TTC549 (cell line): ENCODE measurements around the gene CNPPD1.

Experiments
- FAIRE-seq: peaks from 2 replicates; lab custom pipeline; 2012; peaks lifted over from hg19 to GRCh38; lab: Jason Lieb, UNC

CNPPD1 gene

DNA sequence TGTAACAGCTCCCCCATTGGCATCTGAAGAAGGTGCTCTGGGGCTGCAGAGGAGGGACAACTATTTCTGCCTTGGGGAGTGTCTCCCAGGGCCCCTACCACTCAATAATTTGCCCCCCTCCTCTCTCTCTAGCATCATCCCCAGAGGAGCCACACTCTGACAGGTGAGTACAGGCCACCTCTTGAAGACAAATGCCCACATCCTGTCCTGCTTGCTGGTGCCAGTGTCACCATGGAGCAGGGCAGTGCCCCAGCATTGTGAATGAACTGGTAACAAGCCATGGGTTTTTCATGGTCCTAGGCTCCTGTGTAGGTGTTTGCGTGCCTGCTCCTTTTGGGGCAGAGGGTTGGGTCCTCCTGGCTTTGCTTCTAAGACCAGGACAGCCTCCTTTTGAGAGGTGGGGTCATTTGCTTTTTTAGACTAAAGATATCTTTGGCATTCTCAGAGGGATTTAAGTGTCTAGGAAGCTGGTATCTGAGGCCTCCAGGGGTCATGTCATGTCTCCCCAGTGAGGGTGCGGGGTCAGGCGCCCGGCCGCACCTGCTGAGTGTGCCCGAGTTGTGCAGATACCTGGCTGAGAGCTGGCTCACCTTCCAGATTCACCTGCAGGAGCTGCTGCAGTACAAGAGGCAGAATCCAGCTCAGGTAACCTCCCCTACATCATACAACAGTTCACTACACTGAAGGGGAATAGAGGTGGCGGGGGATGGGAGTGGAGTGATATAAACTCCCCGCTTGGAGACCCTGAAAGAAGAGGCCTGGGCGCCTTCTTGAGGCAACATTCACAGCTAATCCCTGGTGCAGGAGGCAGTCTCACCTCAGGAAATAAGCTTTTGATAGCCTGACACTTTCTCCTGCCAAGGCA is 3.1 kb upstream of the CNPPD1 start:
- no peak for FAIRE-seq

DNA sequence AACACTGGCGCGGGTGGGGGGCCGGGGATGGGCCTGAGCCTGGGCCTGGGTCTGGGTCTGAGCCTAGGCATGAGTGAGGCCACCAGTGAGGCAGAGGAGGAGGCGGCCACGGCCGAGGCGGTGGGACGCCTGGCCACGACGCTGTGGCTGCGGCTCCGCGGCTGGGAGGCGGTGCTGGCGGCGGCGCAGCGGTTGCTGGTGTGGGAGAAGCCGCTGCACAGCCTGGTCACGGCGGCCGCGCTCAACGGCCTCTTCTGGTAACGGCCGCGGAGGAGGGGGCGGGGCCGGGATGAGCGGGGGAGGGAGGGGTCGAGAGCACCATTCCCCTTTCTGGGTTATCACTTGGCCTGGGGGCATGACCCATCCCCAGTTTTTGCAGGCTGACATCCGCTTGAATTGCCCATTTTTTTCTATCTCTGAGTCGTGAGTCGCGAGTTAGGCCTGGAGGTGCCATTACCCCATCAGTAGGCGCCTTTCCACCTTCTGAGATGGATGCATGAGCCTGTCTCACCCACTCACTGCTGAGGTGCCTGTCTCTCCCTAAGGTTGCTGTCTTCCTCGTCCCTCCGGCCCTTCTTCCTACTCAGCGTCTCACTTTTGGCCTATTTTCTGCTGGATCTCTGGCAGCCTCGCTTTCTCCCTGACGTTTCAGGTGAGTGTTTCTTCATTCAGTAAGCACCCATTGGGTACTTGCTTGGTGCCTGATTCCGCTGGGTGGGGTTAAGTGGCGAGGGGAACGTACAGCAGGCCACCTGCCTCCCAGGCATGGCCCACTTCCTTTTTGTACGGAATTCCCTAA is 1.9 kb upstream of the CNPPD1 start:
- FAIRE-seq: no peak

DNA sequence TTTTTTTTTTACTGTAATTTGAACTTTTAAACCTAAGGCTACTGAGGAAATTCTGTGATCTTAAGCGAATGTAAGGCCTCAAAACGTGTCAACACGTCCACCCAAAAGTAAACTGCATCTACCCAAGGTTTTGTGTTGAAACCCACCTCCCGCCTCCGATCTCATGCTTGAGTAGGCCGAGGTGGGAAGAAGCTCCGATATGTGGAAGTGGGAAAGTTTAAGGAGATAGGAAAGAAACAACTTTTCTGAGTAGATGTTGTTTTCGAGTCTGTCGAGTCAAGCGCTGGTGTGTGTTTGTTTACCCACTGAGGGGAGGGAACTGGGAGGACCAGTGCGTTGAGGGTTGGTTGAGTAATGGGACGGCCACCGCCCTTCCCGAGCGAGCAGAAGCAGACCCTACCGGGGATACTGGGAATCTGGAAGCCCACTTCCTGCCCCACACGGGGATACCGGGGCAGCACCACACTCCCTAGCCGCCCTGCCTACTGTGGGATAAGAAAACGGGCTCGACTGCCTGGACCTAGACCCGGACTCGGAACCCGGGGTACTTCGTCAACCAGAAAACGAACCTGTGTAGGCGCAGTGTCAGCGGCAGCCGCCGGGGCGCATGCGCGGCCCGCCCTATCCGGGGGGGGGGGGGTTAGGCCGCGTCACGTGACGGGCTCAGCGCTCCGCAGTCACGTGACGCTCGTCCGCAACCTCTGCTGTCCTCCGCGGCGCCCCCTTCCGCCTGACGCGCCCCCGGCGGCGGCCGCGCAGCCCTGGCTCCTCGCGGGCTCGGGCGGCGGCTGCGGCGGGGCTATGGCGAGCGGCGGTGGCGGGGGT is 1.0 kb upstream of the CNPPD1 start, which contains the start of gene RETREG2:
Gene RETREG2 (plus strand): TSS at position 724 of the 825 bp plus-strand sequence. CDS start 78 bp downstream, at position 802.
- no peak for FAIRE-seq

DNA sequence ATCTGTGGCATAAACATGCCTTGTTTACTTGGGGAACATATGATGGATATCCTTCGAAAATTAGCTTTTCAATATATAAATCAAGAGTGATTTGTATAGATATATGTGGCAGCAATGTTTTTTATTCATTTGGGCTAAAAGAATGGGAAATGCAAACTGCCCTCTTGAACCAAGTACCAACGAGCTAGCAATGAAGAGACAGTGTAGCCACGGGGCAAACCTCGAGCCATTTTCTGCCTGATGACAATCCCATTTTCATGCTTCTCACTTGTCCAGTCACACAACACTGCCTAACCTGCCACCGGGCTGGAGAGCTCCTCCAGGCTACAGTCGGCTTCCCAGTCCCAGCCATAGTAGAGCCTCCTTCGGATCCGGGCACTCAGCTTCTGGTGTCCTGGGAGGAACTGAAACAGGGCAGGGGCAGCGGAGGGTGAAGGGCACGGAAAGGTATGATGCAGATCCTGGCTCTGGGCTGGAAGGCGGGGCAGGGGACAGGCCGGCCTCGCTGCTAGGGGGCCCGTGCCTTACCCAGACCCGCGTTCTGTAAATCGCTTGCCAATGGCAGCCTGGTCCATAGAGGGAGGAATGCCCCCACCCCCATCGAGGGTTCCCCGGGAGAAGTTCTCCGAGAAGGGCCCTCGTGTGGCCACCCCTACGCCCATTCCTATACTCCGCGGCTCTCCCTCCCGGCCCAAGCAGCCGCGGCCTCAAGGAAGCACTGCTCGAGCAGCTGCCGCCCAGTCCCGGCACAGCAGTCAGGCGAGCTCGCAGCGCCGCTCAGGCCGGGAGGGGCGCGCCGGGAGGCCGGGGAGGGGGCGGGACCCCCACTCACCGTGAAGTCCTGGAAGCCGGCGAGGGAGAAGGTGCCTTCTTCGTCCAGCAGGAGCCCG is 552 bp downstream of the CNPPD1 start:
- no peak for FAIRE-seq

DNA sequence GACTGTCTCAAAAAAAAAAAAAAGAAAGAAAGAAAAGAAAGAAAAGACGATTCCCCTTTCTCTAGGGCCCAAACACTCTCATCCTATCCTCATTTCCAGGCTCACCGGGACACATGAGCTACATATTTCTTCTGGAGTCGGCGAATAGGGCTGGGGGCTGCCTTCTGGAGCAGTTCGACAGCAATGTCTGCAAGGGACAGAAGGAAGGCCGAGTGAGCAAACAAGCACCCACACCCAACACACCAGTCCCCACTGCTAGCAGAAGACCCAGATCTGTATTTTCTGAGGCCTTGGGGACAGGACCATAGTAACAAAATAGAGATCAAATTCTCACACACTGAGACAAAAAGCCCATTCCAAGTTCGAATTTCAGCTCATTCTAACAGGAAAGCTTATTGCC is 1.2 kb downstream of the CNPPD1 start:
- FAIRE-seq: no peak

DNA sequence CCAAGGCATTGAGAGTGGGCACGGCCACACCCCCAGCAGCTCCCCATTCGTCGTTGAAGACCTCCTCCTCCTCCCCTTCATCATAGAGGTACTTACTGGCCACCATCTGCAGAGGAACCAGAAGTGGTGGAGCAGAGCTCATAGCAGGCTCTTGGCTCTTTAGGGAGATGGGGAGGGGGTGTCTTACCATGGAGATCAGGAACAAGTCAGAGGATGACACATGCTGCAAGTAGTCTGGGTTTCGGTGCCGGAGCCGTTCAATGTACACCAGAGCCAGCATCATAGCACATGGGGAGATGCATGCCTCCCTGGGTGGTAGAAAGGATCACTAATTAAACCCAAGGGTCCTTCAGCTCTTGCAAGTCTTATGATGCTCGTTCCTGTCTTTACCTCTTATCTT is 1.9 kb downstream of the CNPPD1 start:
- no peak for FAIRE-seq

DNA sequence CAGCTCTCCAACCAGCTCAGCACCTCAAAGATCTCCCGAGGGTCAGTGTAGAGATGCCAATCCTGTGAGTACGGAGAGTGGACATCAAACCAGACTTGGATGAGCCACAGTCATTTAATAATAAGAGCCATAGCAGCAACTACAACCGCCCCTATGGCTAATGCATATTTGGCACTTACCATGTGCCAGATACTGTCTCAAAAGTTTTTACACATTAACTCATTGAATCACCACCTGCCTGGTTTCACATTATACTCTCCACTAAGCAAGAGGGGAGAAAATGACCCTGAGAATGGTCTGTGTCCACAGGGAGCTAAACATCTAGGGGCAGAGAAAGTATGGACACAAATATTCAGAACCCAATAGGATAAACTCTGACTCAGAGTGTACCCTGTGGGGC is 2.6 kb downstream of the CNPPD1 start:
- FAIRE-seq: no peak

DNA sequence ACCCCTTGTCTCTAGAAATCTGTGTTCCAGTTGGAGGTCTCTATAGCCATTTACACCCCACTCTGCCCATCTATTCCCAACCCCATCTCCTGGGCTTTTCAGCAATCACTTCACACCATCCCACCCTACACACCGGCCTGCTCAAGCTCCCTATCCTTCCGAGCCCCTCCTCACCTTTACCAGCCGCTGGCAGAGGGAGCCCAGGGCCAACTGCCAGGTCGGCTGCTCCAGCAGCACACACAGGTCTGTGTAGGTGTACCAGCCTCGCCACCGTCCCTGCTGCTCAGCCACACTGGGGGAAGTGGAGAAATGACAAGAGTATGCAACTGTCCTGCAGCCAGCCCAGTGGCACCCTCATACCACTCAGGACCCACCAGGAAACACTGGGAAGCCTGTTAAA is 3.5 kb downstream of the CNPPD1 start:
- no peak for FAIRE-seq

DNA sequence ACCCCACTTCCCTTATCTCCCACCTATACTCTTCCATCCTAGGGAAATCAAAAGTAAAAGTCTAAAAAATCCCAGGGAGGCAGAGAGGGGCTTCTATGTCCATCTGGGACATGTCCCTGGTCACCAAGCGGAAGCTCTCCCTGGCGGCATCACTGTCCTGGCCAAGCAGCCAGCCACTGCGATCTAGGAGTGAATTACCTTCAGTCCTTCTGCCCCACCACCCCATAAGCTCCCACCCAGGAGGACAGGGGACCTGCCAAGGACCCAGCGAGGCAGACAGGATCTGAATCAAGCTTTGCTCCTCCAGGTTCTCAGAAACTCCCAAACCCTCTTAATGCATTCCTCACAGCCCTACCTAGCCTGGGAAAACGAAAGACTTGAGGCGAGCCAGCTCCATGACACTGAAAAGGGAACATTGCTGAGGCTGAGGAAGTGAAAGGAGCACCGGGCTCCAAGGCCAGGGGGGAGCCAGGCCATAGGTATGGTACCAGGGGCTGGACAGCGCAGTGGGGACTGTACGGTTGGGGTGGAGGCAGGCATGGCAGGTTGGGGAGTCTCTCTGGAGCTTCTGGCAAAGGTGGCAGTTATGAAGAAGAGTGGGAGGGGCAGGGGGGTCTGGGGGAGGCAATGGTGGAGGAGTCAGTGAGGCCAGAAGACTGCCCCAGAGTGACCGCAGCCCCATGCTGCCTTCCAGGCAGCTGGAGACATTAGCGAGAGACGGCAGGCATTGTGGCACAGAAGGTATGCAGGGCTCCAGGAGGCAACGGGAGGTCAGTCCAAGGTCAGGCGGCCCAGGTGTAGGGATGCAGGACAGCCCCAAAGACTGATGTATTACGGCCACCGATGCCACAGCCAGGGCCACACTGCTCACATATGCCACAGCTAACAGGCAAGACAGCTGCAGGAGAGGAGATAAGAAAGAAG is 4.2 kb downstream of the CNPPD1 start:
- no peak for FAIRE-seq

DNA sequence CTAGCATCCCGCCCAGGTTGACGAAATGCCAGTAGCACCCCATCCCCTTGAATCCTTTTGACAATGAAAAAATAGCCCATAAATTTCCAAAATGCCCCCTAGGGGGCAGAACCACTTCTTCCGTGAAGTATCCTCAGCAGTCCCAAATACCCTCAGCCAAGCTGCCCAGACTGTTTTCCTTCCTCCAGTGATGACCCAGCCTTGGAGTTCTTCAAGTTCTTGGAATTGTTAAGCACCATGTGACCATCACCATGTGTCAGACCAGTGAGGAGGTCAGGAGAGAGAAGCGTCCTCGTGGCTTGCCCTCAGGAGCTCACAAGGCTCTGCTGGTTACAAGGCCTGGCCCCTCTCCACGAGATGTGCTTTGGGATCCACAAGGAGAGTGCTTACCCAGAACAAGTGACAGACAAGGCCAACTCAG is 5.5 kb downstream of the CNPPD1 start:
- FAIRE-seq: peak; percentile 68

DNA sequence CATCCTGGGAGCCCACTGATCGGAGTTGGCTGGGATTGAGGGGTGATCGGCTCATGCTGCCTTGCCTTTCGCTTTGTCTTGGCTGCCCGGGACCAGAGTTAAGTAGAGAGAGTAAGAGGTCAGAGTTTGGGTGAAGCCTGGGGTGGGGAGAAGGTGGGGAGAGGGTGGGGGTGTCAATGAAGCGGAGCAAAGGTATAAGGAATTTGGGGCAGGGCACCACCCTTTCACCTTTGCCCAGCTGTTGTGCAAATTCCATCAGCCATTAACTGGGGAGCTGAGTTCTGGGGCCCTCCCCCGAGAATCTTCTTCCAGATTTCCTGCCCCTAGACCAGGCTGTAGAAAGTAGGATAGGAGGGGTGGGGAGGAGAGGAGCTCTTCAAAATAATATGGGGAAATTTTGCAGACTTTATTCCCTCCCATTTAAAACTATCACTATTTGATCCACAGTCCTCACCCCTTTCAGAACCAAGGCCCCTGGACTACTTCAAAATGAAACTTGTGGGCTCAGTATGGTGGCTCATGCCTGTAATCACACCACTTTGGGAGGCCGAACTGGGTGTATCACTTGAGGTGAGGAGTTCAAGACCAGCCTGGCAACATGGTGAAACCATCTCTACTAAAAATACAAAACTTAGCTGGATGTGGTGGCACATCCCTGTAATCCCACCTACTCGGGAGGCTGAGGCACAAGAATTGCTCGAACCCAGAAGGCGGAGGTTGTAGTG is 6.6 kb downstream of the CNPPD1 start, which contains the start of gene SLC23A3:
Gene SLC23A3 (minus strand): TSS at position 100 of the 725 bp plus-strand sequence. CDS start 45 bp downstream, at position 55.
- no peak for FAIRE-seq

DNA sequence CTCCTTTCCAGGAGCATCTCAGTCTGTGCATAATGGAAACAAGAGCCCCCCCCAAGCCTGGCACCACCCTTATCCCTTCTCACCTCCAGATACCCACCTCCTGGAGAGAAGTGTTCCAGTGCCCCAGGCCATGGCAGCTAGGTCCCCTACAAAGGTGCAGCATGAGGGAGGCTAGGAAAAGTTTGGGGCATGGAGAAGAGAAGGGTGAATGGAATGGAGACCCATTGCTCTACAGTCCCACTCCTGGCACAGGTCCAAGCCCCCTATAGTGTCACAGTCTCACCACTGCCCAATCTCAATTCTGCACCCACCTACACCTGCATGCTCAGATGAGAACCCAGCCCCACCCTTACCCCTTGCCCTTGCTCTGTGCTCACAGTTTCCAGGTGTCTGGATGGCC is 7.8 kb downstream of the CNPPD1 start:
- FAIRE-seq: no peak

DNA sequence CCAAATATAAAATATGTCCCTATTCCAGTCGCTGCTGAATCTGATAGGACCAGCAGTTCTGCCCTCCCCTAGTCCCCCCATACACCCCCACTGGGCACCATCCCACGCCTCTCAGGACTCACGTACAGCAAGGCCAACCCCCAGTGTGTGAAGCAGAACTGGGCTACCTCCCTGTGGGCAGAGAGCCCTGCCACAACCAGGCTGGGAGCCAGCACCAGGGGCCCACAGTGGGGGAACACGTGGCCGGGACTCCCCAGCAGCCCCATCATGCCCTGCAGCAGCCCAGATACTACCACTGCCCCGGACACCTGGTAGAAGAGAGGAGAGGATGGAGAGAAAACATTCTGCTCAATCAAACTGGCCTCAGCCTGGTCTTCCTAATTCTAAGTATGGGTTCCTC is 8.2 kb downstream of the CNPPD1 start:
- FAIRE-seq: no peak

DNA sequence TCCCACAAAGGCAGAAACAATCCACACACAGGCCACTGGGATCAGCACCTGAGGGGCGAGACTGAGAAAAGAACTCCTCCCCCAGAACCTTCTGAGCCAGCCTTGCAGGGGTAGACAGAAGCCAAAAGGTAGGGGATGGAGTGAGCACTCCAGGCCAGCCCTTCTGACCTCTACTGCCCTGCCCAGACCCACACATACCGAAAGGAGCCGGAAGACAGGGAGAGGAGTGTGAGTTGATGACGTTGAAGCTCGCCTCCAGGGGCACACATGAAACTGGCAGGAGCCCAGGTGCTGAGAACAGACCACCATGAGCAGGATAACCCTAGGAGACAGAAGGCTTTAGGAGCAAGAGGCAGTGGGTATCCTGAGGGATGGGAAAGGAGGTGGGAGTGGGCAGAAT is 8.7 kb downstream of the CNPPD1 start:
- no peak for FAIRE-seq

DNA sequence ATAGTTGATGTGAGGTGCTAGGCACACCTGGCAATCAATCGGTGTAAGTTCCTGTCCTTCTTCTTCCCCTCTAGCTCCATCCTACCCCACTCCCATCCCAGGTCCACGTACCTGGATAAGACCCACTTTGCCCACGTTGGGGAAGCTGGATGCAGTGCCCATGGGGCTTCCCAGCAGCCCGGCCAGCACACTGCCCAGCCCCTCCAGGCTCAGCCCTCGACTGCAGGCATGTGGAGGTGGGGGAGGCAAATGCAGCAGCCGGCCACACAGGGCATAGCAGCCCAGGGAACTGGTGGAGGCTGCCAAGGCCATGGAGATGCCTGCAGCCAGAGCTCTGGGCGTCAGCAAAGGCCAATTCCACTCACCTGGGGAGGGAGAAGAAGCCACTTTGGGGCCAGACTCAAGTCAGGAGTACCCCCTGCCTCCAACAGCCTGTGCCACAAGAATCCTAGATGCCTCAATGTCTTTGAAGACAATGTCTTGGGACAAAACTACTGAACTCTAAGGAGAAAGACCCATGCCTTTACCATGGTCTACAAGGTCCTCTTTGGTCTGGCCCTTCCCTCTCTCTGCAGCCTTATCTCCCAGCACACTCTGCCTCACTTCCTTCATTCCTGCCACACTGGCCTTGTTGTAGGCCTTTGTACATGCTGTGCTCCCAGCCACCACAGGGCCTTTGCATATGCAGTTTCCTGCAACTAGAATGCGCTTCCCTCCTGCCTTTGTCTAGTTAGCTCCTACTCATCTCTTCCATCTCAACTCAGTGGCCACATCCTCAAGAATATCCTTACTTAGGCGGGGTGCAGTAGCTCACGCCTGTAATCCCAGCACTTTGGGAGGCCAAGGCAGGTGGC is 11.4 kb downstream of the CNPPD1 start:
- no peak for FAIRE-seq

DNA sequence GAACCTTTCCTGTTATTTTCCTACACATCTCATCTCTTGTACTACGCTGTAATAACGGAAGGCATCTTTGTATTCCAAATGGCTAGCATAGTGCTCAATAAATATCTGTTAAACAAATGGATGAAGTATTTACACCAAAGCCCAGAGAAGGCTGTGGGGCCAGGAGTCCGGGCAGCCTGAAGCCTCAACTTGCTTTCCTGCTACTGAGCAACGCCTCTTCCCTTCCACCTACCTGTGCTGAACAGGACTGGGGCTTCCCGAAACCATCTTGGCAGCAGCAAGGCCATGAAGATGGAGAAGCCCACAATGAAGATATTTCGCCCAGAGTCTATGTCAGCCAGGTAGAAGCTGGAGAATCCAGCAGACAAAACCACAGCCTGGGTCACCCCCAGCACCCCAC is 13.6 kb downstream of the CNPPD1 start:
- FAIRE-seq: no peak

DNA sequence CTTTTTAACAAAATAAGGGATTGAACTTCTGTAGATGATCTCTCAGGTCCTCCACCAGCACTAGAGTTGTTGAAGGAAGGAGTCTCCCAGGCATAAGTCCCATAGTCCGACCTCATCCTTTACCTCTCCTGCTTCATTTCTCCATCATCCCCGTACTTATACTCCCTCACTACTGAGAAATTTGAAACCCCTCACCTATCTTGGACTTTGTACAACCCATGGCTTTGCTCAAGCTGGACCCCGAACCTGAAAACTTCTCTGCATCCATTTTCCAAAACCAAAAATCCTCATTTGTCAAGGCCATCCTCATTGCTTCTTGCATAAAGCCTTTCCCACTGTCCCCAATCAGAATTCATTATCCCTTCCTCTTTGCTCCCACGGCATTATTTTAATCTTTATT is 15.6 kb downstream of the CNPPD1 start:
- no peak for FAIRE-seq

DNA sequence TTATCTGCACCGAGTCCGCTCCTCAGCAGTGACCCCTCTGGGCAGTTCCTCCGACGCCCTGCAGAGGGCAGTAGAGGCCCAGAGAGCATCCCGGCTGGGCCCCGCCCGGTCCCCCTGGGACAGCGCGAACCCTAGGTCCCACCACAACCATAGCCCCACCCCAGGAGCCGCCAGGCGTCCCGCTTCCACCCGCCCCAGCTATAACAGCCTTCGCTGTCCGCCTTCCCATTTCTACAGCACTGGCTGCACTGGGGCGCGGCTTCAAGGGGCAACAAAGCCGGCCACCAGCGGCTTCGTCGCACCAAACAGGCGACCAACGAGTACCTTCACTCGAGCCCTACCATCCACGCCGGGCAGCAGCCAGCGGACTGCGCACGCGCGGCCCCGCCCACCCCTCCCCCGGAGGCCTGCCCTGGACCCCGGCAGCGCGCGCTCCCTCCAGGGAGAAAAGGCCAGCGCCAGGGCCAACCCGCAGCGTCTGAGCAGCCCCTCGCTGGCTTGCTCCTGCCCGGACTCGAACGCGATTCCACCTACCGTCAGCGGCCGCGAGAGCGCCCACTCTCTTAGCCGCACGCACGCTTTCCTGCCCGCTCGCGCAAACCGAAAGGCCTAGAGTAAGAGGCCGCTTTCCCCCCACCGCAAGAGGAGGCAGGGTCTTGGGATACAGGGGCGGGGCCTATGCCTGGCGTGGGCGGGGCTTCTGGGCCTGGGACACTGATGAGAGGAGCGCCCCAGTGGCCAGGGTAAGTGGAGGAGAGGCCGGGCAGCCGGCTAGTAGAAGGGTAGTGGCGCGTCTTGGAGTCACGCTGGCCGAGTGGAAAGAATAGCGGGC is 16.3 kb downstream of the CNPPD1 start, which contains the start of gene NHEJ1:
Gene NHEJ1 (minus strand): TSS at position 630 of the 832 bp plus-strand sequence. CDS start 2,453 bp downstream, outside the sequence.
- no peak for FAIRE-seq
